Measurements from ENCODE around the gene UNC13A.

GRCh38 chr19:17686592-17687024 is 1.5 kb downstream of the UNC13A start:
- TF ChIP-seq EZH2 (IDR thresholded peaks at IDR 0.05; ENCODE audit: borderline replicate concordance, insufficient read depth, low read length, poor library complexity, severe bottlenecking): no peak
- TF ChIP-seq POLR2AphosphoS5 (IDR thresholded peaks at IDR 0.05): no peak
- no peak for TF ChIP-seq MXI1 (conservative IDR thresholded peaks at IDR 0.05; ENCODE audit: poor library complexity, severe bottlenecking)
- TF ChIP-seq, protein P1, sequence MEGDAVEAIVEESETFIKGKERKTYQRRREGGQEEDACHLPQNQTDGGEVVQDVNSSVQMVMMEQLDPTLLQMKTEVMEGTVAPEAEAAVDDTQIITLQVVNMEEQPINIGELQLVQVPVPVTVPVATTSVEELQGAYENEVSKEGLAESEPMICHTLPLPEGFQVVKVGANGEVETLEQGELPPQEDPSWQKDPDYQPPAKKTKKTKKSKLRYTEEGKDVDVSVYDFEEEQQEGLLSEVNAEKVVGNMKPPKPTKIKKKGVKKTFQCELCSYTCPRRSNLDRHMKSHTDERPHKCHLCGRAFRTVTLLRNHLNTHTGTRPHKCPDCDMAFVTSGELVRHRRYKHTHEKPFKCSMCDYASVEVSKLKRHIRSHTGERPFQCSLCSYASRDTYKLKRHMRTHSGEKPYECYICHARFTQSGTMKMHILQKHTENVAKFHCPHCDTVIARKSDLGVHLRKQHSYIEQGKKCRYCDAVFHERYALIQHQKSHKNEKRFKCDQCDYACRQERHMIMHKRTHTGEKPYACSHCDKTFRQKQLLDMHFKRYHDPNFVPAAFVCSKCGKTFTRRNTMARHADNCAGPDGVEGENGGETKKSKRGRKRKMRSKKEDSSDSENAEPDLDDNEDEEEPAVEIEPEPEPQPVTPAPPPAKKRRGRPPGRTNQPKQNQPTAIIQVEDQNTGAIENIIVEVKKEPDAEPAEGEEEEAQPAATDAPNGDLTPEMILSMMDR (IDR thresholded peaks at IDR 0.05; ENCODE audit: poor library complexity, severe bottlenecking): no peak
- TF ChIP-seq REST (IDR thresholded peaks at IDR 0.05; ENCODE audit: borderline replicate concordance): no peak

All from neural cell (in vitro differentiated cells).